RWPE1 (cell line): ENCODE data around the gene THAP8.

Experiments
- CTCF ChIA-PET: fragments of 350-600 bp; sonication (Branson Sonifier 250); formaldehyde crosslinking; extraction: SDS; loops from one replicate; lab custom pipeline; 2021; lab: Yijun Ruan, JAX
- POLR2A ChIA-PET: fragments of 400-600 bp; formaldehyde crosslinking; extraction: SDS; loops from one replicate; lab custom pipeline; 2020; ENCODE audit warnings: antibody characterized with exemption; ENCODE audit not compliant: low non-redundant PET; lab: Yijun Ruan, JAX
- DNase-seq: peaks from one replicate; pipeline ENCODE4 v3.0.0; 2012; ENCODE audit warnings: low spot score
- H3K27ac ChIP-seq: fragments of 450-650 bp; 2 replicates; pipeline ENCODE4 v1.5.1; 2017
- CTCF ChIP-seq: fragments of 450-650 bp; conservative IDR thresholded peaks from 2 replicates; pipeline ENCODE4 v1.5.1; 2017; ENCODE audit warnings: low read depth, mild to moderate bottlenecking

Gene THAP8

GRCh38 chr19:36026091-36026876 lies 27.8 kb downstream of the THAP8 start:
- CTCF ChIA-PET = no interaction called here
- no peak for DNase-seq
- H3K27ac ChIP-seq = no peak overlapping the region
- POLR2A ChIA-PET = no interaction called here
- no peak for TF ChIP-seq CTCF

- no peak overlapping the region for H3K27ac ChIP-seq
- no peak for DNase-seq
- CTCF ChIA-PET = no interaction called here
- no peak for TF ChIP-seq CTCF
- POLR2A ChIA-PET = no interaction called here
These were observed 28.5 kb downstream of the THAP8 start for GRCh38 chr19:36025541-36025940.

GRCh38 chr19:36023432-36023831 lies 30.7 kb downstream of the THAP8 start:
- POLR2A ChIA-PET = no interaction called here
- no peak overlapping the region for H3K27ac ChIP-seq
- no peak for TF ChIP-seq CTCF
- no peak for DNase-seq
- CTCF ChIA-PET = no interaction called here

- ChIA-PET CTCF (no interaction called here), POLR2A (no interaction called here)
- TF ChIP-seq CTCF = no peak
- no peak overlapping the region for H3K27ac ChIP-seq
- no peak for DNase-seq
These were observed 34.9 kb downstream of the THAP8 start for GRCh38 chr19:36019061-36019670.

- ChIA-PET CTCF (no interaction called here), POLR2A (interaction anchor here (0.5 to 0.6 kb wide), 2 partner anchors 14 to 20 kb away, joined by 3 read pairs; no protein-coding TSS in a partner anchor)
- peak; percentile 99 for DNase-seq
- TF ChIP-seq CTCF = no peak
- H3K27ac ChIP-seq = peak within 1 kb of the TSS; percentile 71
These were observed 39.8 kb downstream of the THAP8 start, which contains the start of gene ALKBH6 for GRCh38 chr19:36014012-36014924. TSS of gene ALKBH6 (minus strand) at chr19:36014213. CDS start at chr19:36013397, 816 bp downstream.
